CD4-positive, alpha-beta memory T cell (primary cell): ENCODE results near the gene AKAP13. TPM values are rescaled to one million over a fixed set of nuclear protein-coding genes. Genes with fewer than 3 reads are reported as not detected.
"Not testable (repeated sequence)": the region's sequence is repeated elsewhere in the genome, so short reads cannot be mapped to it uniquely, and the experiment has no call there.

Source experiments
- CTCF ChIA-PET: fragments of 350-600 bp; sonication (Branson Sonifier 250); formaldehyde crosslinking; loops from one replicate; lab custom pipeline; 2021; ENCODE audit warnings: inconsistent platforms; ENCODE audit not compliant: partially characterized antibody; lab: Charles Lee
- POLR2A ChIA-PET: fragments of 350-600 bp; sonication (Branson Sonifier 250); formaldehyde crosslinking; loops from one replicate; lab custom pipeline; 2021; ENCODE audit not compliant: partially characterized antibody; lab: Charles Lee
- DNase-seq, 5 donors: peaks; one replicate each; pipeline versions ENCODE4 v3.0.0 to v3.0.0-alpha.2; 2020 to 2022; ENCODE audit warnings: mixed read lengths in 1 of 5
- H3K27ac ChIP-seq: one replicate; pipeline ENCODE4 v1.7.0; 2013; ENCODE audit warnings: low read depth, low read length
- H3K27me3 ChIP-seq: 2 replicates; pipeline ENCODE4 v1.7.0; 2013; ENCODE audit warnings: mild to moderate bottlenecking, low read length, moderate library complexity; ENCODE audit not compliant: insufficient read depth
- H3K36me3 ChIP-seq: 2 replicates; pipeline ENCODE4 v1.7.0; 2013; ENCODE audit warnings: mild to moderate bottlenecking, low read length, moderate library complexity; ENCODE audit not compliant: insufficient read depth
- H3K4me1 ChIP-seq: 2 replicates; pipeline ENCODE4 v1.7.0; 2013; ENCODE audit warnings: mild to moderate bottlenecking, low read length, moderate library complexity; ENCODE audit not compliant: insufficient read depth
- H3K4me3 ChIP-seq, 2 donors: one replicate each; pipeline ENCODE4 v1.7.0; 2013; ENCODE audit warnings: low read length in 2 of 2, mild to moderate bottlenecking in 1 of 2
- H3K9me3 ChIP-seq, 2 donors: one replicate each; pipeline ENCODE4 v1.7.0; 2013; ENCODE audit warnings: low read length in 2 of 2, control low read depth in 1 of 2; ENCODE audit not compliant: control insufficient read depth in 1 of 2
- H3K27ac Mint-ChIP-seq, 7 donors: one replicate each; pipeline ENCODE4 v1.8.0; 2020 to 2021; ENCODE audit warnings: mixed read lengths in 7 of 7, mild to moderate bottlenecking in 6 of 7, inconsistent platforms in 3 of 7, moderate library complexity in 3 of 7
- H3K27me3 Mint-ChIP-seq, 2 donors: one replicate each; pipeline ENCODE4 v1.8.0; 2020 to 2021; ENCODE audit warnings: mixed read lengths in 2 of 2
- H3K36me3 Mint-ChIP-seq, 2 donors: one replicate each; pipeline ENCODE4 v1.8.0; 2020 to 2021; ENCODE audit warnings: mixed read lengths in 2 of 2, inconsistent platforms in 1 of 2, mild to moderate bottlenecking in 1 of 2
- H3K4me1 Mint-ChIP-seq, 4 donors: one replicate each; pipeline ENCODE4 v1.8.0; 2020 to 2021; ENCODE audit warnings: mixed read lengths in 4 of 4, mild to moderate bottlenecking in 1 of 4
- H3K4me3 Mint-ChIP-seq, 8 donors: one replicate each; pipeline ENCODE4 v1.8.0; 2020 to 2021; ENCODE audit warnings: mixed read lengths in 8 of 8, mild to moderate bottlenecking in 7 of 8, moderate library complexity in 6 of 8, inconsistent platforms in 3 of 8
- H3K9me3 Mint-ChIP-seq, 8 donors: one replicate each; pipeline ENCODE4 v1.8.0; 2020 to 2021; ENCODE audit warnings: mixed read lengths in 8 of 8, mild to moderate bottlenecking in 5 of 8, inconsistent platforms in 3 of 8, moderate library complexity in 1 of 8
- intact Hi-C: fragments of 100-400 bp; cut with micrococcal nuclease; formaldehyde crosslinking; loops from one replicate; pipeline ENCODE4 v1.15.1; 2023
- polyA plus RNA-seq, 2 donors: library from polyadenylated mRNA; unstranded; fragments of 300-500 nt; fragmentation: Illumina TruSeq; gene quantifications; one replicate each; pipeline ENCODE4 v1.2.3, GENCODE V29; 2021
- total RNA-seq, 2 experiments: library from RNA; stranded (reverse); gene quantifications; one replicate each; pipeline ENCODE4 v1.2.3, GENCODE V29; 2021

The AKAP13 gene
- total and polyA plus RNA-seq, 4 experiments from 2014 or later = 68.7 to 319 (median 247) TPM

- peak overlapping the region; percentile 60 to 96 (median 91) for H3K27ac Mint-ChIP-seq
Observed at GRCh38 chr15:85792912-85793590, 412.6 kb downstream of the AKAP13 start.

GRCh38 chr15:85793641-85794597 lies 413.5 kb downstream of the AKAP13 start:
- peak; percentile 29 to 51 (median 41) for DNase-seq
- no peaks in the 10 kb centered on the region for H3K36me3 ChIP-seq
- Mint-ChIP-seq H3K27ac (peak overlapping the region; percentile 60 to 96 (median 91)), H3K27me3 (no peaks in the 10 kb centered on the region), H3K9me3 (no peaks in the 10 kb centered on the region), H3K36me3 (peaks cover 0 to 8% of the 10 kb centered on the region in 2 donors), H3K4me1 (peaks cover 25 to 55% (median 37%) of the 10 kb centered on the region in 4 donors), H3K4me3 (peak overlapping the region; percentile 84 to 97 (median 93))
- H3K4me3 ChIP-seq = peak overlapping the region; percentile 70 to 80
- POLR2A ChIA-PET = interaction anchor here (0.6 to 5.4 kb wide), 15 partner anchors 8 to 1091 kb away, joined by 3 to 36 read pairs (median 3); no protein-coding TSS in a partner anchor
- H3K4me1 ChIP-seq = peaks cover 30% of the 10 kb centered on the region
- H3K27ac ChIP-seq = peak overlapping the region; percentile 65
- no peaks in the 10 kb centered on the region for H3K27me3 ChIP-seq
- H3K9me3 ChIP-seq = no peaks in the 10 kb centered on the region
- CTCF ChIA-PET = interaction anchor here (1.0 to 1.6 kb wide), 8 partner anchors 8 to 176 kb away, joined by 3 to 6 read pairs (median 4); no protein-coding TSS in a partner anchor
- intact Hi-C loops = loop anchor here (1.0 to 5.0 kb wide), 4 partner anchors 9 to 177 kb away; no protein-coding TSS in a partner anchor

More at GRCh38 chr15:85792912-85793590, 412.6 kb downstream of the AKAP13 start:
- H3K9me3 ChIP-seq = no peaks in the 10 kb centered on the region
- H3K4me1 ChIP-seq = peaks cover 30% of the 10 kb centered on the region
- peak overlapping the region; percentile 70 to 80 for H3K4me3 ChIP-seq
- peak overlapping the region; percentile 84 to 97 (median 93) for H3K4me3 Mint-ChIP-seq
- CTCF ChIA-PET = interaction anchor here (1.0 to 1.6 kb wide), 7 partner anchors 10 to 175 kb away, joined by 3 to 6 read pairs (median 4); no protein-coding TSS in a partner anchor
- no peaks in the 10 kb centered on the region for H3K27me3 ChIP-seq
- POLR2A ChIA-PET = interaction anchor here (0.6 to 5.4 kb wide), 11 partner anchors 7 to 813 kb away, joined by 3 to 36 read pairs (median 3); no protein-coding TSS in a partner anchor
- peaks cover 0 to 8% of the 10 kb centered on the region in 2 donors for H3K36me3 Mint-ChIP-seq
- peak overlapping the region; percentile 65 for H3K27ac ChIP-seq
- peak; percentile 10 to 56 (median 20) for DNase-seq
- intact Hi-C loops = loop anchor here (1.0 to 5.0 kb wide), 4 partner anchors 8 to 176 kb away; no protein-coding TSS in a partner anchor
- H3K4me1 Mint-ChIP-seq = peaks cover 29 to 59% (median 43%) of the 10 kb centered on the region in 4 donors
- no peaks in the 10 kb centered on the region for H3K36me3 ChIP-seq
- no peaks in the 10 kb centered on the region for H3K9me3 Mint-ChIP-seq
- no peaks in the 10 kb centered on the region for H3K27me3 Mint-ChIP-seq

DNA sequence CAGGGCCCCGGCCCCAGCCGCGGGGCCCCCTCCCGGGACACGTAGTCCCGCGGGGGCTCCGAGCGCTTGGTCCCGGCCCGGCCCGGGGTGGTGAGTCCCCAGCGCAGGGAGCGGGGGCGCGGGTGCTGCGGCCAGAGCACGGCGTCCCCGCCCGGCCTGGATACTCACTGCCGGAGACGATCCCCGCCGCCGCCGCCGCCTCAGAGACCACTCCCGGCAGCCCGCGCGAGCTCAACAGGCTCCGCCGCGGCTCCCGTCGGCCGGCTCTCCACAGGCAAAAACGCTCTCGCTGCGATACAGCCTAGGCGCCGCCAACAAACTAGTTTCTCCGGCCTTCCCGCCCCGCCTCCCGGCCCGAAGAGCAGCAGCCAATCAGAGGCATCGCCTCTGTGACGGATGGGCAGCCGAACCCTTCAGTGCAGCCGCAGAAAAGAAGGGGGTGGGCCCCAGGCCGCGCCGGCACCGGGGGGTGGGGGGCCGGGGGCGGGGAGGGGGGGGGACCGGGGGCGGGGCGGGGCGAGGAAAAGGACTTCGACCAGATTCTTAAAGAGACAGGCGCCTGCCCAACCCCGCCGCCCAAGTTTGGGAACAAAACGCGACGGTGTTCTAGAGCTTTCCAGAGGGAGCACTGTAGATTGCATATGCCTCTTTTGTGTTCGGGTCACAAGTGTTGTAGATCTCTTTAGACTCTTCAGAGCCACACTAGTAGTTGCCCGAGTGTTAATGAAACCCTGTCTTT lies 414.4 kb downstream of the AKAP13 start, which contains the start of gene KLHL25:
TSS of gene KLHL25 (minus strand) at position 328 of the 739 bp plus-strand sequence. CDS start 25,115 bp downstream, outside the sequence.
- Histone ChIP-seq H3K36me3 (no peaks in the 10 kb centered on the region), H3K27me3 (no peaks in the 10 kb centered on the region), H3K4me1 (peaks cover 30% of the 10 kb centered on the region), H3K4me3 (peak within 1 kb of the TSS; percentile 70 to 80), H3K27ac (peak within 1 kb of the TSS; percentile 65), H3K9me3 (no peaks in the 10 kb centered on the region)
- Mint-ChIP-seq H3K4me1 (peaks cover 25 to 51% (median 37%) of the 10 kb centered on the region in 4 donors), H3K4me3 (peak within 1 kb of the TSS; percentile 87 to 97 (median 93)), H3K27me3 (no peaks in the 10 kb centered on the region), H3K36me3 (peaks cover 0 to 8% of the 10 kb centered on the region in 2 donors), H3K9me3 (no peaks in the 10 kb centered on the region), H3K27ac (peak within 1 kb of the TSS; percentile 71 to 96 (median 91))
- peak; percentile 91 to 95 (median 92) for DNase-seq
- intact Hi-C loops = loop anchor here (5.0 kb wide), 2 partner anchors 48 to 177 kb away; no protein-coding TSS in a partner anchor
- ChIA-PET POLR2A (interaction anchor here (0.6 to 5.4 kb wide), 10 partner anchors 9 to 1092 kb away, joined by 3 to 36 read pairs (median 4); no protein-coding TSS in a partner anchor), CTCF (interaction anchor here (1.0 to 1.6 kb wide), 4 partner anchors 9 to 46 kb away, joined by 3 to 6 read pairs (median 3); no protein-coding TSS in a partner anchor)

DNA sequence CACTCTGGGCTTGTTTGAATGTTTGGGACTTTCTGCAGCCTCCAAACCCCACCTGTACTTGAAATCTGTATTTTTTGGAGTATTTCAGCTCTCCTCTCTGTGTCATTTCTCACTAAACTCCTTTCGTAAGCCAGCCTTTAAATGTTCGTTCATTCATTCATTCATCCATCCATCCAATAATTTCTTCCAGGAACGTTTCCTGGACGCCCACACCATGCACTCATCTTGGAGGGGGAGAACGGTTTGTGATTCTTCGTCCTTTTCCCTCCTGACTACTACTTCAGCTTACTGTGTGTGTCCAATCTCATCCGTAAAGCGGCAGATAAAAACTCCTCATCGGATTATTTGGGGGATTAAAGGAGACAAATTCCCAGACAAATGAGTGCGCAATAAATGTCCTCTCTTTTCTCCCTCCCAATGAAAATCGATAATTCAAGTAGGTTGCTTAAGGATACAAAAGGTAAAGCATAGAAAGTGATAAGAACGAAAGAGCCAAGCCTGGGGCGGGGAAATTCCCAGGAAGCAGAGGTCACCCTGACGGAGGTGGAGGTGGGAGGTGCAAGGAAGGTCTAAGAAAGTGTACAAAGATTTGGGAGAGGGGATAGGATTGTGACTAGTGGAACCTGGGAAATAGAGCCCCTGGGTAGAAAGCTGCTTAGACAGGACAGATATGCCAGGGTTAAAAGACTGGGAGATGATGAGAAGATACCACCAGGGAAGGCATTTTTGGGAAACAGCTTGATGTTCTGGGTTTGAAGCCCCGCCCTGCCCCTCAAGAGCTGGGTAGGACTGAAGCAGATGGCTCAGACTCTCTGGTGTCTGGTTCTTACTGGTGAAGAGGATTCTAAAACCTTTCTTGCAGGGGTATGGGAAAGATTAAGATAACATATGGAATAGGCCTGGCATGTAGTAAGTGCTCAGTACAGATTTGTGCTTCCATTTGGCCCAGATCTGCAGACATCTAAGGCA lies 415.2 kb downstream of the AKAP13 start:
- Histone ChIP-seq H3K27ac (no peak overlapping the region), H3K4me3 (peak overlapping the region; percentile 7 to 58), H3K9me3 (no peaks in the 10 kb centered on the region), H3K4me1 (peaks cover 30% of the 10 kb centered on the region), H3K36me3 (no peaks in the 10 kb centered on the region), H3K27me3 (no peaks in the 10 kb centered on the region)
- intact Hi-C loops = no loop called here
- ChIA-PET POLR2A (interaction anchor here (5.4 kb wide), 1 partner anchor 10 kb away, joined by 36 read pairs; no protein-coding TSS in a partner anchor), CTCF (interaction anchor here (0.8 to 1.6 kb wide), 3 partner anchors 35 to 66 kb away, joined by 3 read pairs; no protein-coding TSS in a partner anchor)
- DNase-seq = no peak
- peak overlapping the region; percentile 38 to 88 (median 60) for H3K27ac Mint-ChIP-seq
- H3K36me3 Mint-ChIP-seq = peaks cover 3 to 5% of the 10 kb centered on the region in 2 donors
- H3K27me3 Mint-ChIP-seq = peaks cover 0 to 2% of the 10 kb centered on the region in 2 donors
- H3K4me1 Mint-ChIP-seq = peaks cover 23 to 46% (median 33%) of the 10 kb centered on the region in 4 donors
- no peaks in the 10 kb centered on the region for H3K9me3 Mint-ChIP-seq
- peak overlapping the region; percentile 79 to 94 (median 90) for H3K4me3 Mint-ChIP-seq

GRCh38 chr15:85796371-85796770 lies 416.0 kb downstream of the AKAP13 start:
- intact Hi-C loops, H3K9me3 Mint-ChIP-seq, H3K27me3 ChIP-seq, H3K36me3 Mint-ChIP-seq, H3K27ac ChIP-seq, H3K27me3 Mint-ChIP-seq, H3K9me3 ChIP-seq, H3K36me3 ChIP-seq, H3K4me3 ChIP-seq, DNase-seq: not testable (repeated sequence)
- H3K27ac Mint-ChIP-seq = peak overlapping the region in 1 of 7 donors; percentile 71
- POLR2A ChIA-PET = interaction anchor here (1.4 to 5.4 kb wide), 2 partner anchors 11 to 483 kb away, joined by 3 to 36 read pairs; no protein-coding TSS in a partner anchor
- peaks cover 30% of the 10 kb centered on the region for H3K4me1 ChIP-seq
- H3K4me1 Mint-ChIP-seq = peaks cover 22 to 43% (median 31%) of the 10 kb centered on the region in 4 donors
- CTCF ChIA-PET = interaction anchor here (0.8 to 1.6 kb wide), 3 partner anchors 35 to 67 kb away, joined by 3 read pairs; no protein-coding TSS in a partner anchor
- H3K4me3 Mint-ChIP-seq = peak overlapping the region in 2 of 8 donors; percentile 55 to 79
